ENCODE results near the gene SLC16A2. TPM values are rescaled to one million over a fixed set of nuclear protein-coding genes. Genes with fewer than 3 reads are reported as not detected.

The SLC16A2 gene
- total and polyA plus RNA-seq, 9 donors, result 8.1 to 41.4 (median 24.1) TPM

- Histone ChIP-seq H3K36me3 (no peaks in the 10 kb centered on the region), H3K4me1 (ENCODE audit: insufficient read depth) (no peaks in the 10 kb centered on the region), H3K27ac (no peak overlapping the region), H3K27me3 (no peaks in the 10 kb centered on the region), H3K4me3 (no peak overlapping the region), H3K9me3 (no peaks in the 10 kb centered on the region)
- no peak for TF ChIP-seq POLR2A (IDR thresholded peaks at IDR 0.05)
- no peak for TF ChIP-seq CTCF (IDR thresholded peaks at IDR 0.05)
- TF ChIP-seq EP300 (IDR thresholded peaks at IDR 0.05), result no peak
- intact Hi-C loops (cut with DNase I), result no loop called here
- 15 to 31% (median 27%) methylated on average over 2 of the region's 2 CpGs for WGBS, 3 donors
- no peak for DNase-seq
Observed at GRCh38 chrX:74431797-74432196, 10.5 kb downstream of the SLC16A2 start.

- no peaks in the 10 kb centered on the region for H3K9me3 ChIP-seq
- TF ChIP-seq CTCF (IDR thresholded peaks at IDR 0.05) (no peak), EP300 (IDR thresholded peaks at IDR 0.05) (no peak), POLR2A (IDR thresholded peaks at IDR 0.05) (no peak)
- no peaks in the 10 kb centered on the region for H3K36me3 ChIP-seq
- intact Hi-C loops (cut with DNase I), result no loop called here
- H3K4me1 ChIP-seq (ENCODE audit: insufficient read depth), result no peaks in the 10 kb centered on the region
- H3K27ac ChIP-seq, result no peak overlapping the region
- 46 to 61% (median 58%) methylated on average over 1 of the region's 1 CpG for WGBS, 3 donors
- H3K4me3 ChIP-seq, result no peak overlapping the region
- no peaks in the 10 kb centered on the region for H3K27me3 ChIP-seq
- no peak for DNase-seq
Observed at GRCh38 chrX:74434336-74434735, 13.0 kb downstream of the SLC16A2 start.

- no peaks in the 10 kb centered on the region for H3K9me3 ChIP-seq
- no peaks in the 10 kb centered on the region for H3K27me3 ChIP-seq
- H3K4me3 ChIP-seq, result no peak overlapping the region
- no peak for DNase-seq
- H3K36me3 ChIP-seq, result no peaks in the 10 kb centered on the region
- WGBS, 3 donors, result 67 to 75% (median 69%) methylated on average over 2 of the region's 2 CpGs
- no peak overlapping the region for H3K27ac ChIP-seq
- no peaks in the 10 kb centered on the region for H3K4me1 ChIP-seq (ENCODE audit: insufficient read depth)
- no peak for TF ChIP-seq POLR2A (IDR thresholded peaks at IDR 0.05)
- no peak for TF ChIP-seq EP300 (IDR thresholded peaks at IDR 0.05)
- no peak for TF ChIP-seq CTCF (IDR thresholded peaks at IDR 0.05)
- intact Hi-C loops (cut with DNase I), result no loop called here
Observed at GRCh38 chrX:74437530-74437929, 16.2 kb downstream of the SLC16A2 start.

- Histone ChIP-seq H3K27ac (no peak overlapping the region), H3K4me3 (no peak overlapping the region), H3K36me3 (no peaks in the 10 kb centered on the region), H3K4me1 (ENCODE audit: insufficient read depth) (no peaks in the 10 kb centered on the region), H3K9me3 (no peaks in the 10 kb centered on the region), H3K27me3 (no peaks in the 10 kb centered on the region)
- DNase-seq, result no peak
- intact Hi-C loops (cut with DNase I), result no loop called here
- WGBS, 3 donors, result 48 to 63% (median 54%) methylated on average over 3 of the region's 3 CpGs
- TF ChIP-seq POLR2A (IDR thresholded peaks at IDR 0.05) (no peak), EP300 (IDR thresholded peaks at IDR 0.05) (no peak), CTCF (IDR thresholded peaks at IDR 0.05) (no peak)
Observed at GRCh38 chrX:74438764-74439163, 17.5 kb downstream of the SLC16A2 start.

GRCh38 chrX:74445099-74445498, 23.8 kb downstream of the SLC16A2 start:
- H3K9me3 ChIP-seq, result no peaks in the 10 kb centered on the region
- WGBS, 3 donors, result 61 to 73% (median 62%) methylated on average over 6 of the region's 6 CpGs
- intact Hi-C loops (cut with DNase I), result no loop called here

More at GRCh38 chrX:74445099-74445498, 23.8 kb downstream of the SLC16A2 start:
- Histone ChIP-seq H3K27ac (no peak overlapping the region), H3K4me3 (no peak overlapping the region), H3K36me3 (no peaks in the 10 kb centered on the region), H3K4me1 (ENCODE audit: insufficient read depth) (no peaks in the 10 kb centered on the region), H3K27me3 (no peaks in the 10 kb centered on the region)
- TF ChIP-seq POLR2A (IDR thresholded peaks at IDR 0.05) (no peak), EP300 (IDR thresholded peaks at IDR 0.05) (no peak)
- no peak for DNase-seq

Data from ovary (tissue), 9 donors.